CD4-positive, alpha-beta T cell (primary cell): Measurements from ENCODE around the gene TRAPPC2L. TPM values are rescaled to one million over a fixed set of nuclear protein-coding genes. Genes with fewer than 3 reads are reported as not detected.

Experiments
- ATAC-seq: fragments of 200-7000 bp; cut with Tn5 transposase; one replicate; pipeline ENCODE4 v1.10.0; 2022; ENCODE audit warnings: mild to moderate bottlenecking; ENCODE audit not compliant: poor library complexity
- CTCF ChIA-PET: fragments of 350-600 bp; sonication (Branson Sonifier 250); formaldehyde crosslinking; loops from one replicate; lab custom pipeline; 2021; ENCODE audit warnings: antibody characterized with exemption, inconsistent platforms; lab: Charles Lee
- POLR2A ChIA-PET: fragments of 350-600 bp; sonication (Branson Sonifier 250); formaldehyde crosslinking; loops from one replicate; lab custom pipeline; 2021; ENCODE audit warnings: antibody characterized with exemption, inconsistent platforms; lab: Charles Lee
- DNase-seq, 14 experiments: peaks; one replicate each; pipeline ENCODE4 v3.0.0-alpha.2; 2013 to 2020; ENCODE audit warnings: mixed read lengths in 2 of 14
- H3K27ac ChIP-seq, 2 donors: one replicate each; pipeline versions ENCODE4 v1.5.1 to v1.7.0; 2013; ENCODE audit warnings: low read length in 2 of 2, low read depth in 1 of 2, mild to moderate bottlenecking in 1 of 2
- H3K27me3 ChIP-seq, 2 experiments: 1 replicate in 1 of 2; 2 replicates in 1 of 2; pipeline versions ENCODE4 v1.6.1 to v1.7.0; 2013; ENCODE audit warnings: low read length in 2 of 2, control low read depth in 1 of 2, mild to moderate bottlenecking in 1 of 2, moderate library complexity in 1 of 2; ENCODE audit not compliant: insufficient read depth in 2 of 2, control insufficient read depth in 1 of 2
- H3K36me3 ChIP-seq: one replicate; pipeline ENCODE4 v1.6.1; 2013; ENCODE audit warnings: low read length, control low read depth; ENCODE audit not compliant: insufficient read depth
- H3K4me1 ChIP-seq: one replicate; pipeline ENCODE4 v1.6.1; 2013; ENCODE audit warnings: low read length, control low read depth; ENCODE audit not compliant: insufficient read depth
- H3K4me3 ChIP-seq: one replicate; pipeline ENCODE4 v1.5.1; 2013; ENCODE audit warnings: mild to moderate bottlenecking, low read length, moderate library complexity
- H3K9me3 ChIP-seq, 2 experiments: 1 replicate in 1 of 2; 2 replicates in 1 of 2; pipeline versions ENCODE4 v1.6.1 to v1.7.0; 2013; ENCODE audit warnings: low read length in 2 of 2, mild to moderate bottlenecking in 2 of 2, control low read depth in 1 of 2, moderate library complexity in 1 of 2; ENCODE audit not compliant: control insufficient read depth in 1 of 2, insufficient read depth in 1 of 2
- H3K27ac Mint-ChIP-seq: one replicate; pipeline ENCODE4 v1.8.0; 2020; ENCODE audit warnings: mixed read lengths
- H3K27me3 Mint-ChIP-seq: one replicate; pipeline ENCODE4 v1.8.0; 2021; ENCODE audit warnings: mixed read lengths
- H3K36me3 Mint-ChIP-seq: one replicate; pipeline ENCODE4 v1.8.0; 2021; ENCODE audit warnings: low read depth, mixed read lengths
- H3K4me1 Mint-ChIP-seq: one replicate; pipeline ENCODE4 v1.8.0; 2021; ENCODE audit warnings: low read depth, mixed read lengths
- H3K4me3 Mint-ChIP-seq: one replicate; pipeline ENCODE4 v1.8.0; 2020; ENCODE audit warnings: mild to moderate bottlenecking, mixed read lengths
- H3K9me3 Mint-ChIP-seq: one replicate; pipeline ENCODE4 v1.8.0; 2020; ENCODE audit warnings: mixed read lengths
- CTCF ChIP-seq: fragments of 200-600 bp; IDR thresholded peaks from one replicate; pipeline ENCODE4 v1.8.0; 2022; ENCODE audit warnings: antibody characterized with exemption, mild to moderate bottlenecking
- intact Hi-C, 2 experiments: fragments of 100-400 bp; cut with DNase I in 1 of 2; cut with micrococcal nuclease in 1 of 2; formaldehyde crosslinking; loops; one replicate each; pipeline versions ENCODE4 v1.15.1 to v1.9.0; 2023 to 2025; cut with DNase I, micrococcal nuclease
- total RNA-seq, 174 experiments: library from RNA in 2 of 174; stranded (reverse) in 2 of 174; gene quantifications; one replicate each; pipeline ENCODE4 v1.2.3 and lab custom pipeline; 2021 to 2026

The TRAPPC2L gene
- total RNA-seq, 2 experiments from 2014 or later, result 48.0 to 48.2 TPM

GRCh38 chr16:88830783-88831182 is 26.1 kb upstream of the TRAPPC2L start:
- POLR2A ChIA-PET, result no interaction called here
- Histone ChIP-seq H3K4me1 (no peaks in the 10 kb centered on the region), H3K27ac (no peak overlapping the region), H3K36me3 (peaks cover 7% of the 10 kb centered on the region), H3K4me3 (no peak overlapping the region), H3K27me3 (no peaks in the 10 kb centered on the region), H3K9me3 (no peaks in the 10 kb centered on the region)
- Mint-ChIP-seq H3K4me1 (no peaks in the 10 kb centered on the region), H3K9me3 (no peaks in the 10 kb centered on the region), H3K27ac (no peak overlapping the region), H3K4me3 (no peak overlapping the region), H3K27me3 (no peaks in the 10 kb centered on the region), H3K36me3 (no peaks in the 10 kb centered on the region)
- DNase-seq, result no peak
- CTCF ChIA-PET, result no interaction called here
- TF ChIP-seq CTCF, result no peak
- intact Hi-C loops, result no loop called here
- ATAC-seq, result no peak

DNA sequence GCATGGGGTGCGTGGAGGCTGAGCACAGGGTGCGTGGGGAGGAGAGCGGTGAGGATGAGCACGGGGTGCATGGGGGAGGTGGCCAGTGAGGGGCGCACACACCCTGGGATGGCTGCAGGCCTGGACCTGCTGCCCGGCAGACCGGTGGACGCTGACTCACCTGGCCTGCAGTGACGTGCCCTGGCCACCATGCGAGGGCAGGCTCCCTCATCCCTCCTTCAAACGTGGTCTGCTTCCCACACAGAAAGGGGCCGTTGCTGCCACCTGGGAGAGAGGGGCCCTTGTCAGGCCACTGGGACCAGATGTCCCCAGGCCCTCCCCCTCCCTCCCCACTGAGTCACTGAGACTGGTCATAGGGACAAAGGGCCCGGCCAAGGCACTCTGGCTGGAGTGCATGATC is 25.1 kb upstream of the TRAPPC2L start:
- Mint-ChIP-seq H3K27ac (no peak overlapping the region), H3K27me3 (no peaks in the 10 kb centered on the region), H3K9me3 (no peaks in the 10 kb centered on the region), H3K4me1 (no peaks in the 10 kb centered on the region), H3K36me3 (no peaks in the 10 kb centered on the region), H3K4me3 (no peak overlapping the region)
- Histone ChIP-seq H3K4me3 (no peak overlapping the region), H3K27me3 (no peaks in the 10 kb centered on the region), H3K4me1 (no peaks in the 10 kb centered on the region), H3K27ac (no peak overlapping the region), H3K9me3 (no peaks in the 10 kb centered on the region), H3K36me3 (peaks cover 7% of the 10 kb centered on the region)
- ATAC-seq, result no peak
- intact Hi-C loops, result no loop called here
- TF ChIP-seq CTCF, result no peak
- ChIA-PET CTCF (no interaction called here), POLR2A (no interaction called here)
- no peak for DNase-seq

DNA sequence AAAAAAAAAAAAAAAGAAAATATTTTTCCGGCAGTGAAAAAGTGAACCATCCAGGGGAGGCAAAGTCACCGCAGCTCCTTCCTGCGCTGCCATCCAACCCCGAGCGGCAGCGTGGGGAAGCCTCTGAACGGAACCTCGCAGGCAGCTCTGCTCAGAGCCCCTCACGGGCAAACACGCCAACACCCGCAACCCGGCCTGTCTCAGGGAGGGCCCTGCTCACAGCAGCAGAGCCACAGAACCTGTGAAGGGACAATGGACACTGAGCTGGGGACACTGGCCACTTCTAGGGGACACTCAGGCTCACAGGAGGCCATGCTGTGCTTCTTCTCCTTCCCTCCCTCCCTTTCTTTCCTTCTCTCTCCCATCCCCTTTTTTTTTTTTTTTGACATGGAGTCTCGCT is 23.8 kb upstream of the TRAPPC2L start:
- H3K9me3 Mint-ChIP-seq, result no peaks in the 10 kb centered on the region
- ChIA-PET POLR2A (no interaction called here), CTCF (interaction anchor here (0.7 kb wide), 1 partner anchor 276 kb away, joined by 3 read pairs; no protein-coding TSS in a partner anchor)
- Histone ChIP-seq H3K4me1 (no peaks in the 10 kb centered on the region), H3K27ac (no peak overlapping the region), H3K4me3 (no peak overlapping the region), H3K9me3 (no peaks in the 10 kb centered on the region), H3K36me3 (peaks cover 7% of the 10 kb centered on the region), H3K27me3 (no peaks in the 10 kb centered on the region)
- H3K4me1 Mint-ChIP-seq, result no peaks in the 10 kb centered on the region
- ATAC-seq, result no peak
- H3K4me3 Mint-ChIP-seq, result no peak overlapping the region
- TF ChIP-seq CTCF, result no peak
- H3K36me3 Mint-ChIP-seq, result no peaks in the 10 kb centered on the region
- H3K27me3 Mint-ChIP-seq, result no peaks in the 10 kb centered on the region
- intact Hi-C loops, result no loop called here
- no peak overlapping the region for H3K27ac Mint-ChIP-seq
- DNase-seq, result no peak
